Psoas muscle (tissue), 8 donors: ENCODE data around the gene SFI1. TPM values are rescaled to one million over a fixed set of nuclear protein-coding genes. Genes with fewer than 3 reads are reported as not detected.
"Not testable (repeated sequence)": the region's sequence is repeated elsewhere in the genome, so short reads cannot be mapped to it uniquely, and the experiment has no call there.

ENCODE experiments used
- ATAC-seq, 4 donors: fragments of 200-7000 bp; cut with Tn5 transposase; one replicate each; pipeline ENCODE4 v1.9.1; 2020; ENCODE audit warnings: moderate library complexity in 3 of 4, mild to moderate bottlenecking in 2 of 4
- DNase-seq, 2 donors: peaks; one replicate each; pipeline ENCODE4 v3.0.0-alpha.2; 2020
- H3K27ac ChIP-seq: fragments of 200-600 bp; one replicate; pipeline ENCODE4 v1.8.0; 2022
- H3K27me3 ChIP-seq, 3 donors: fragments of 200-600 bp in 1 of 3; one replicate each; pipeline versions ENCODE4 v1.6.1 to v1.8.0; 2013 to 2022; ENCODE audit warnings: low read length in 2 of 3, mild to moderate bottlenecking in 2 of 3, moderate library complexity in 1 of 3; ENCODE audit not compliant: insufficient read depth in 3 of 3
- H3K36me3 ChIP-seq, 2 donors: fragments of 200-600 bp in 1 of 2; one replicate each; pipeline versions ENCODE4 v1.6.1 to v1.8.0; 2013 to 2022; ENCODE audit warnings: low read depth in 1 of 2, mild to moderate bottlenecking in 1 of 2, moderate library complexity in 1 of 2; ENCODE audit not compliant: insufficient read depth in 1 of 2
- H3K4me1 ChIP-seq: fragments of 200-600 bp; one replicate; pipeline ENCODE4 v1.8.0; 2022
- H3K4me3 ChIP-seq: fragments of 200-600 bp; one replicate; pipeline ENCODE4 v1.8.0; 2022; ENCODE audit warnings: mild to moderate bottlenecking
- H3K9me3 ChIP-seq: fragments of 200-600 bp; one replicate; pipeline ENCODE4 v1.8.0; 2022
- CTCF ChIP-seq: fragments of 200-600 bp; IDR thresholded peaks from one replicate; pipeline ENCODE4 v1.8.0; 2022; ENCODE audit warnings: antibody characterized with exemption
- WGBS, 3 donors: extraction: QIAGEN DNeasy Blood & Tissue Kit; methylation state at CpG; one replicate each; pipeline versions ENCODE4 v1.1.6 to v1.1.7; 2013; 5-methylcytosine and 5-hydroxymethylcytosine counted together
- intact Hi-C, 2 donors: fragments of 100-400 bp; cut with DNase I; formaldehyde crosslinking; loops; one replicate each; pipeline versions ENCODE4 v1.11.0 to v1.14.2; 2022
- polyA plus RNA-seq, 3 donors: library from polyadenylated mRNA; stranded (reverse); fragments of 200-250 nt; gene quantifications; one replicate each; pipeline ENCODE4 v1.2.3, GENCODE V29; 2013
- total RNA-seq, 4 donors: library from RNA; stranded (reverse); fragmentation: NEBNext Ultra II Directional in 2 of 4; extraction: Animal tissue kit (Norgen Biotek cat#: 25700) in 2 of 4; gene quantifications; one replicate each; pipeline versions ENCODE4 v1.2.1 to v1.2.4, GENCODE V29; 2021 to 2023
- donor health status: healthy with polysubstance abuse.
- donor health status: DM: no; HTN: no; CAD: no; lungs with moderate emphysema.
- donor health status: Bipolar disorder and iron deficiency.
- donor health status: healthy.
- donor health status: DM: yes; HTN: yes; CAD: no.
- donor health status: DM: no; HTN: no; CAD: no.
- donor health status: DM: no; HTN: no; CAD: no.
- donor health status: DM: yes; HTN: yes; CAD: no.

SFI1 gene
- total and polyA plus RNA-seq, 7 donors = 1.5 to 8.6 (median 3.9) TPM

GRCh38 chr22:31556627-31557203, 60.4 kb downstream of the SFI1 start:
- peaks cover 0 to 3% of the 10 kb centered on the region in 2 donors for H3K36me3 ChIP-seq
- WGBS, 3 donors = 78 to 80% (median 79%) methylated on average over 9 of the region's 9 CpGs
- DNase-seq (no peak), ATAC-seq (no peak)
- no peak overlapping the region for H3K27ac ChIP-seq
- H3K4me3 ChIP-seq = no peak overlapping the region
- no peaks in the 10 kb centered on the region for H3K27me3 ChIP-seq
- intact Hi-C loops = loop anchor here (1.0 to 5.0 kb wide), 2 partner anchors 76 to 78 kb away; no protein-coding TSS in a partner anchor
- TF ChIP-seq CTCF = peak; percentile 50
- no peaks in the 10 kb centered on the region for H3K4me1 ChIP-seq
- H3K9me3 ChIP-seq = no peaks in the 10 kb centered on the region

GRCh38 chr22:31558546-31558945, 62.2 kb downstream of the SFI1 start:
- H3K9me3 ChIP-seq, H3K27me3 ChIP-seq, H3K4me3 ChIP-seq, H3K4me1 ChIP-seq, ATAC-seq, DNase-seq, H3K27ac ChIP-seq, H3K36me3 ChIP-seq: not testable (repeated sequence)
- 93 to 95% (median 94%) methylated on average over 9 of the region's 9 CpGs for WGBS, 3 donors
- intact Hi-C loops = loop anchor here in 1 of 2 donors (5.0 kb wide), 1 partner anchor 74 kb away; no protein-coding TSS in a partner anchor

- Histone ChIP-seq H3K4me3 (no peak overlapping the region), H3K4me1 (no peaks in the 10 kb centered on the region), H3K27me3 (no peaks in the 10 kb centered on the region), H3K36me3 (peaks cover 0 to 3% of the 10 kb centered on the region in 2 donors), H3K27ac (no peak overlapping the region), H3K9me3 (no peaks in the 10 kb centered on the region)
- peak; percentile 72 to 96 (median 92) for ATAC-seq
- intact Hi-C loops = loop anchor here in 1 of 2 donors (2.0 kb wide), 1 partner anchor 71 kb away; no protein-coding TSS in a partner anchor
- 44 to 53% (median 48%) methylated on average over 6 of the region's 6 CpGs for WGBS, 3 donors
- peak; percentile 60 for TF ChIP-seq CTCF
- peak; percentile 54 to 64 for DNase-seq
These were observed 65.0 kb downstream of the SFI1 start for GRCh38 chr22:31561238-31561887.

GRCh38 chr22:31561970-31562369, 65.6 kb downstream of the SFI1 start:
- DNase-seq = no peak
- Histone ChIP-seq H3K4me1 (no peaks in the 10 kb centered on the region), H3K4me3 (no peak overlapping the region), H3K27me3 (no peaks in the 10 kb centered on the region), H3K27ac (no peak overlapping the region), H3K36me3 (peaks cover 0 to 3% of the 10 kb centered on the region in 2 donors), H3K9me3 (no peaks in the 10 kb centered on the region)
- intact Hi-C loops = loop anchor here in 1 of 2 donors (2.0 kb wide), 1 partner anchor 71 kb away; no protein-coding TSS in a partner anchor
- no peak for TF ChIP-seq CTCF
- ATAC-seq = no peak
- 98 to 99% (median 98%) methylated on average over 2 of the region's 2 CpGs for WGBS, 3 donors

- ATAC-seq = no peak
- no peaks in the 10 kb centered on the region for H3K9me3 ChIP-seq
- no peaks in the 10 kb centered on the region for H3K36me3 ChIP-seq
- no peak for DNase-seq
- H3K4me1 ChIP-seq = no peaks in the 10 kb centered on the region
- TF ChIP-seq CTCF = no peak
- H3K27ac ChIP-seq = no peak overlapping the region
- no peak overlapping the region for H3K4me3 ChIP-seq
- H3K27me3 ChIP-seq = no peaks in the 10 kb centered on the region
- intact Hi-C loops = no loop called here
- WGBS, 3 donors = 90 to 100% (median 97%) methylated on average over 1 of the region's 1 CpG
These were observed 70.1 kb downstream of the SFI1 start for GRCh38 chr22:31566484-31566883.
